H1 (cell line): ENCODE data around the gene GALNTL6. TPM values are rescaled to one million over a fixed set of nuclear protein-coding genes. Genes with fewer than 3 reads are reported as not detected.

ENCODE experiments used
- CHD7 ChIP-seq: fragments of 300-600 bp; sonication (generic); IDR thresholded peaks from 2 replicates; pipeline ENCODE4 v1.7.1; 2012; ENCODE audit warnings: low read length, moderate library complexity, mild to moderate bottlenecking, inconsistent platforms; ENCODE audit not compliant: insufficient replicate concordance
- RAD21 ChIP-seq, 2 experiments: IDR thresholded peaks in 1 of 2; conservative IDR thresholded peaks in 1 of 2; 2 replicates each; pipeline ENCODE4 v1.6.1; 2011; ENCODE audit warnings: low read depth in 2 of 2, low read length in 2 of 2, improper control_type of control experiment in 1 of 2, inconsistent platforms in 1 of 2, mild to moderate bottlenecking in 1 of 2, moderate library complexity in 1 of 2
- TAF7 ChIP-seq: optimal IDR thresholded peaks from 2 replicates; pipeline ENCODE3; 2011; ENCODE audit warnings: low read depth, mild to moderate bottlenecking, inconsistent platforms, low read length, moderate library complexity, borderline replicate concordance
- polyA plus RNA-seq, 7 experiments: library from polyadenylated mRNA; depleted of rRNA in 3 of 7; stranded (reverse) in 5 of 7; unstranded in 2 of 7; fragments of >200 nt in 5 of 7; fragments of 200-250 nt in 2 of 7; gene quantifications; 1 replicate in 5 of 7; 2 replicates in 1 of 7; 4 replicates in 1 of 7; pipeline versions ENCODE4 v1.2.1 to v1.2.3, GENCODE V29; 2011 to 2013; ENCODE audit warnings: missing spikeins in 2 of 7, mixed read lengths in 2 of 7
- total RNA-seq: library from RNA; stranded (reverse); fragmentation: NEBNext Ultra II Directional; extraction: Animal tissue kit (Norgen Biotek cat#: 25700); gene quantifications from 2 replicates; pipeline ENCODE4 v1.2.1, GENCODE V29; 2021
- TF ChIP-seq, protein P1 (sequence below): IDR thresholded peaks from 2 replicates; pipeline ENCODE4 v1.6.1; 2012; ENCODE audit warnings: low read length, inconsistent platforms
- TF ChIP-seq, protein P2 (sequence below): IDR thresholded peaks from 2 replicates; pipeline ENCODE4 v1.6.1; 2012; ENCODE audit warnings: inconsistent platforms
- TF ChIP-seq, protein P3 (sequence below): IDR thresholded peaks from 2 replicates; pipeline ENCODE4 v1.6.1; 2012; ENCODE audit warnings: inconsistent platforms

GALNTL6 gene
- total and polyA plus RNA-seq, 2 of the 8 experiments (the other 6 are each of a cell fraction or from before 2014, with no cell fraction given): 0.03 to 0.32 TPM

DNA sequence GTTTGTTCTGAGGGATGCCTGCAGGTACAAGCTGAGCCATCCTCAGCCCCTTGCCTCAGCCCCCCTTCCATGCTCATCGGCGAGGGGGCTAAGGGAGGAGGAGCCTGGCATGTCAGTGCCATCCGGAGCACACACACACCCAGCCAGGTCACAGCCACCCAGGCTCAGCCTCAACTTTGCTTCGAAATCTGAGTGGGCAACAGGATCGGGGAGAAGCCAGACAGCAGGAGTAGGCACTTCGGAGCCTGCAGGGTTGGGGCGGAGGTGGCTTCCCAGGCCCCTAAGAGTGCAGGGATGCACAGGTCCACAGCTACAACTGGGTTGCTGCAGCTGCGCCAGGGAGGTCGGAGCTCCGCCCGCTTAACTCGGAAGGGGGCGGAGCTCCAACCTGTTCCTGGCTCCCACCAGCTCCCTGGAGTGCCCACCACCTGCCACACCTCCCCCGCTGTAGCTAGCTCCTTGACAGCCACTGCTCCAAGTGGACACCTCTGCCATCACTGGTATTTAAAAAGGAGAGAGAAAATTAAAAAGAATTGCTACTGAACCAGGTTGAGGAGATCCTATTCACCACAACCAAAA is 1162.5 kb downstream of the GALNTL6 start (continued):
- TF ChIP-seq CHD7: no peak
- TF ChIP-seq, protein P1, sequence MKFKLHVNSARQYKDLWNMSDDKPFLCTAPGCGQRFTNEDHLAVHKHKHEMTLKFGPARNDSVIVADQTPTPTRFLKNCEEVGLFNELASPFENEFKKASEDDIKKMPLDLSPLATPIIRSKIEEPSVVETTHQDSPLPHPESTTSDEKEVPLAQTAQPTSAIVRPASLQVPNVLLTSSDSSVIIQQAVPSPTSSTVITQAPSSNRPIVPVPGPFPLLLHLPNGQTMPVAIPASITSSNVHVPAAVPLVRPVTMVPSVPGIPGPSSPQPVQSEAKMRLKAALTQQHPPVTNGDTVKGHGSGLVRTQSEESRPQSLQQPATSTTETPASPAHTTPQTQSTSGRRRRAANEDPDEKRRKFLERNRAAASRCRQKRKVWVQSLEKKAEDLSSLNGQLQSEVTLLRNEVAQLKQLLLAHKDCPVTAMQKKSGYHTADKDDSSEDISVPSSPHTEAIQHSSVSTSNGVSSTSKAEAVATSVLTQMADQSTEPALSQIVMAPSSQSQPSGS: no peak
- TF ChIP-seq, protein P2, sequence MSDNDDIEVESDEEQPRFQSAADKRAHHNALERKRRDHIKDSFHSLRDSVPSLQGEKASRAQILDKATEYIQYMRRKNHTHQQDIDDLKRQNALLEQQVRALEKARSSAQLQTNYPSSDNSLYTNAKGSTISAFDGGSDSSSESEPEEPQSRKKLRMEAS: peak; percentile 53
- TF ChIP-seq RAD21 (IDR thresholded peaks at IDR 0.05 in 1 of 2, conservative IDR thresholded peaks at IDR 0.05 in 1 of 2; ENCODE audit: low read depth in 2 of 2, low read length in 2 of 2): peak in 1 of 2 experiments; percentile 15; a peak in 2 of 4 replicates
- TF ChIP-seq, protein P3, sequence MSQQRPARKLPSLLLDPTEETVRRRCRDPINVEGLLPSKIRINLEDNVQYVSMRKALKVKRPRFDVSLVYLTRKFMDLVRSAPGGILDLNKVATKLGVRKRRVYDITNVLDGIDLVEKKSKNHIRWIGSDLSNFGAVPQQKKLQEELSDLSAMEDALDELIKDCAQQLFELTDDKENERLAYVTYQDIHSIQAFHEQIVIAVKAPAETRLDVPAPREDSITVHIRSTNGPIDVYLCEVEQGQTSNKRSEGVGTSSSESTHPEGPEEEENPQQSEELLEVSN: 0 out of 2 replicates have a peak, but pooled peaks have one; percentile 40
- no peak for TF ChIP-seq TAF7
